CMK (cell line): Measurements from ENCODE around the gene BZW2.
"Not testable (repeated sequence)": the region's sequence is repeated elsewhere in the genome, so short reads cannot be mapped to it uniquely, and the experiment has no call there.

Experiments
- DNase-seq: peaks from one replicate; pipeline ENCODE4 v3.0.0-alpha.2; 2010; ENCODE audit warnings: low read depth

BZW2 gene

DNA sequence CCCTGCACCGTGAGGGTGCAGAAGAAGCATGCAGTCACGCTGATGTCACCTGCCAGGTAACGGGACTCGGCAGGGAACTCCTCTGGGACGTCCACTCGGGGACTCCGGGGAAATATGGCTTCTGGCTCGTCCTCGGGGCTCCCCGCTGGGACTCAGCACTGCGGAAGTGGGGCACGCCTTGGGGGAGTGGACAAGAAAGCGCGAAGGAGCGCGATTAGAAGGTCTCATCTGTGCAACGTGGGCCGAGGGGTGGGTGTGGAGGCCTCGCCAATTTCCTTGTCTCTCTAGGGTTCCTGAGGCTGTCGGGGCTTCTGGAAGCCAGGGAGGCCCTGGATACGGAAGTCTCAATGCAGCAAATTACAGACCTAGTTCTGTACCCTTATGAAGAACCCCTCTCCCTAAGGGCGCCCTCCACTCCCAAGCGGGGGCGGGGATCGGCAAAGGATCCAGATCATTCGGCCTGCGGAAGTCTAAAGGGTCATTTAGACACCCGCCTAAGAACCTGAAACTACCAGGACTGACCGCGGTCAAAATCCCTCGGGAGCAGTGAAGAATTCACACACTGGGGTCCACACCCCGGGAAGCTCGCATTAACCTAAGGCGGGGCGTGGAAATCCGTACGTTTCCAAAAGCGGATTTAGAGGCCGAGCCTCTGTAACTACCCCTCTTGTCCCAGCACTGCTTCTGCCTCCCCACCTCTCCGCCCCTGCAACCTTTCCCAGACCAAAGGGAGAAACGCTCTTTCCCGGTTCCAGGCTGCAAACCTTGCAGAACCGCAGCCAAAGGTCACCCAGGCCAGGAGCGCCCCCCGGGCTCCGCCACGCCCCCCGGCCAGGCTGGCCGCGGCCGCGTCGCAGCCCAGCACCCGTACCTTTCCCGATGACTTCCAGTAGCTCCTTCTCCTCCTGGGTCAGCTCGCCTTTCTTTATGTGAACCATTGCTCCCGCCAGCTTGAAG, 1.1 kb upstream of the BZW2 start:
- no peak for DNase-seq

DNA sequence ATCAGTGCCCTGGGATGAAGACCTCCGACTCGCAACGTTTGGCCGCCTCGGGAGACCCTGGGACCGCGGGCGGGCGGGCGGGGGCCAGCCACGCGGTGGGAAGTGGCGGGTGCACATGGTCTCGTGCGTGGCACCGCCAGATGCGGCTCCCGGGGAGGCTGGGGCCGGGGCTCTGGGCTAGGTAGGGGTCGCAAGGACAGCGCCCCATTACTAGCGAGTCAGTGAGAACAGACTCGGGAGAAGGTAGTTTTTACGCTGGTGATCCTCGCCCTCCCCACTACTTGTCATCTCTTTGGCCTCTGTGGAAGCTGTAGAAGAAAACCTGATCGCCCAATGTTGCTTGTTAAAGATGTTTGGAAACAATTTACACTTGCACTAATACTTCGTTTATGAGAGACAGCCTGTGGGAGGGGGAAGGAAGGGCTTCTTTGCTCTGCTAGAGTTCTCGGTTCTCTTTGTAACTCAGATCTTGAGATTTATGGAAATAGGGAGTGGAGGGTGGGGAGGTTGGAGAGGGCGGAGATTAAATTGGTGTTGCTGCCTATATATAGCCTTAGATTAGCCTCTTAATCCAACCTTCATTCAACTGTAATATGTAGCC, 591 bp downstream of the BZW2 start:
- no peak for DNase-seq

DNA sequence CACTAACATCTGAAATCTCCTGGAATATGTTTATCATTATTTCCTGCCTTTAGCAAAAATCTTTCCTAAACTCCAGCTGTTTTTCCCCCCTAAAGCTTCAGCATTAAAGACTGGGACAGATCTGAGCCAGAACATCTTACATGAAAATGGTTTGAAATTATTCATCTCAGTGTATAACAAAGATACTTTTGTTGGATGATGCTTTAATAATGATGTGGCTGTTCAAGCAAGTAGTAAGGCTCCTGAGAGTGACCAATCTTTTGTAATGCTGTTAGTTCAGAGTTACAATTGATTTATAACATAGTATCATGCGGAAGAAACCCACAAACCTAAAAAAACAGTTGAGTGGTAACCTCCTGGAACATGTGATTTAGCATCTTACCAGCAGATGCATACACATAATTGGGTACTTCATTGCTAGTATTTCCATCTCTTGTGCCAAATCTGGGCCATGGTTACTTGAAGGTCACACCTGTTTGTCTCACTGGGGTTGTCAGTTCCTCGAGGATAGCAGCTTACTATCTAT, 1.5 kb downstream of the BZW2 start:
- no peak for DNase-seq

DNA sequence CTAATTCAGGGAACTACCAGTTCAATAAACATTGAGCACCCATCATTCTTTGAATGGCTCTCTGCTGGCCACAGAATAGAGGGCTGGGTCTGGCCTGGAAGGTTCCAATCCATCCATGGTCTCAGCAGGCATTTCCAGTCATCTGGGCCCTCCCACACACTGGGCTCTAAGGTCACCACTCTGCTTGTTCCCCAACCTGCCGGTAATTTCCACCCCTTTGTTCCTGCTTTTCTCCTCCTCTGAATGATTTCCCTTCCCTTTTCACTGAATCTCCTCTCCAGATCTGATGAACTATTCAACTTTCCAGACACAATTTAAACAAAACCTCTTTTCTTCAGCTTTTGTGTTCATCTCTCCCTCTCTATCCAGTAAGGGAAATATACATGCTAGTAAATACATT, 2.6 kb downstream of the BZW2 start:
- DNase-seq: no peak

DNA sequence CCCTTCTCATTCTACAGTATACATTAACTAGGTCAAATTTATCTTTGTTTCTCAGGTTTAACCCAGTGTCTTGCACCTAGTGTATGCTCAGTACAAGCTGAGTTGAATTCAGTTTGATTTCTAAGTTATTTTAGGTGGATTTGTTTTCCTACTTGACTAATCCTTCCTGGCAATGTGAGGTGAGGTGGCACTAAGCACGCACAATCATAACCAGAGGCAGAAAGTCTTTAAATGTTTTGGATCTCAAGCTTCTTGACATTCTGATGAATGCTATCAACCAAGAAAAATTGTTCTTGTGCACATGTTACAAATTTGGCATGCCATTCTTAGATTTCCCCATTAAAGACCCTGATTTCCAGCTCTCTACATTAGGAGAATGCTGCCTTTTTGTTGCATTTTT, 3.2 kb downstream of the BZW2 start:
- DNase-seq: no peak

DNA sequence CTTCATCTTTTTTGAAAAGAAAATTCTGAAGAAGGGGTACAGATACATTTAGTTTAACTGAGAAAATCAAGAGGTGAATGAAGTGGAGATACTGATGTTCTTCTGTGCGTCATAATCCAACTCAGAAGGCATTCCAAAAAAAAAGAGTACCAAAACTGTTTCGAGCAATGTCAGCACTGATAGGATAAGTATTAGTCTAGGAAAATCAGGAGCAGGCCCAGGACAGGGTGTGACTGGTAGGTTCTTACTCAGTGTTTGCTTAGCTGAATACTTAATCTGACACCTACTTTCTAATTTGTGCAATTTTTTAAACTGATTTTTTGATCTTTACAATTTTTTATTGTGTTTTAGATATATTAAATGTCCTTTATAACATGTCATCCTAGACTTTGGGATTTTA, 4.3 kb downstream of the BZW2 start:
- DNase-seq: no peak

DNA sequence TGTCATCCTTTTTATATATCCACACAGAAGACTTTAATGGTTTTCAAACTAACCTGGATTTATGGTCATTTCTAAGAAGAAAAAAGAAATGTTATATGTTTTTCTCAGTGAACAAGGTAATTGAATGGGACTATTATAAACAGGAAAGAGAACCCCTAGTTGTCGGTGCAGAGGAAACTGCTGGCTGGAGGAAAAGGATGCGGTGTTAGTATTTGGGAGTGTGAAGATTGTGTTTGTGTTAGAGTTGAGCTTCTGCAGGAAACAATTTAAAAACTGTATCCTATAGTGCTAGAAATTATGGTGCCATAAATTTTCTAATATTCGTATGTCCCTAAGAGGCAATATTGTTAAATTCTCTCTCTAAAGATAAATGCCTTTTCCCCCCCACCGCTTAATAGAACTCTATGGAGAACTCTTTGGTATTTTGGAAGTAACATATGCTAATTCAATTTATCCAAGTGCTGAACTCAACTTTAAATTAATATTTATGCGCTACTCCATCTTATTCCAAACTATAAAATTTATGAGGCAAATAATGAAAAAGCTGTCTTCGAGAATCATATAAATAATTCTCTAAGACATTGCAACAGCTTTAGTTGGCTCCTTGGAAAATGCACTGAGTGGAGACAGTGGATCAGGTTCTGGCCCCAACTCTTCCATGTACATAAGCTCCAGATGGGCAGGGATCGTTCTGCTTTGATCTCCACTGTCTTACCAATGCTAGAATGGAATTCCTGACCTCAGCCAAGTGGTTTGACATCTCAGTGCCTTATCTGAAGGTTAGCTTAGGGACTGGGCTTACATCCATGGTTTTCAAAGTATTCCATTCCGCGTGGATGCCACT, 5.6 kb downstream of the BZW2 start:
- no peak for DNase-seq

DNA sequence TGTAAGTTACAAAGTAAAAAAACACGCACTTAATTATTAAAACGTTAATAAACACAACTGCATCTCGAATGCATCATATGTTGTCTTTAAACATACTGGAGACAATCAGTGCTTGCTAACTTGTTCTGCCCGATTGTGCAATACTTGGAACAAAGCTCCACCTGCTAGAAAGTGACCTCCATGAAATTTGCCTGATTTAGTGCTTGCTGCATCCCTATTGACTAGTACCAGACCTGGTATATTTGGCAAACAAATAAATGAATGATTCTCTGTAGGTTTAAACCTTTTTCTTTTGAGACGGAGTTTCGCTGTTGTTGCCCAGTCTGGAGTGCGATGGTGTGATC, 6.2 kb downstream of the BZW2 start:
- no peak for DNase-seq

DNA sequence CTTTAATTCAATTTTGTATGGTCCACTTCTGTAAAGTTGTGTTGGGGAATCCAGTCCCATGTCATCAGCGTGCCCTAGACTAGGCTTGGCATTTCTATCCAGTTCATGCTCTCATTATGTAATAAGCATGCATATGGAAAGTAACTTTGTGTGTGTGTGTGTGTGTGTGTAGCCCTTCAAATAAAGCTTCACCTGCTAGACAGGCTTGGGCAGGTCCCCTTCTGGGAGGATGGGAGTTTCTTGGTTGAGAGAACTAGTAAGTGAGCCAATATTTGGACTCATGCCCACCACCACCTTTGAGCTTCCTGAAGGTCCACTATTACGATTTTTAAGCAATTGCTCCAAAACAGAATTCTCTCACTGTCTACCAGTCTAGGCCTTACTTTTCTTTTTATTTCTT, 6.9 kb downstream of the BZW2 start:
- DNase-seq: no peak

DNA sequence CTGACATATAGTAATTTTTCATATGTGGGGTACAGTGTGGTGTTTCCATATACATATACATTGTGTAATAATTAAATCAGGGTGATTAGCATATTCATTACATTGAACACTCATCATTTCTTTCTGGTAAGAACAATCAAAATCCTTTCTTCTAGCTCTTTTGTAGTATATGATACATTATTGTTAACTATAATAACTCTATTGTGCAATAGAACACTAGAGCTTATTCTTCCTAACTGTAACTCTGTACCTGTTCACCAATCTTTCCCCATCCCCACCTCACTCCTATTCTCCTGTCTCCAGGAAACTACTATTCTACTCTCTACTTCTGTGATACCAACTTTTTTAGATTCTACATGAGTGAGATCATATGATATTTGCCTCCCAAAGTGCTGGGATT, 9.4 kb downstream of the BZW2 start:
- no peak for DNase-seq

DNA sequence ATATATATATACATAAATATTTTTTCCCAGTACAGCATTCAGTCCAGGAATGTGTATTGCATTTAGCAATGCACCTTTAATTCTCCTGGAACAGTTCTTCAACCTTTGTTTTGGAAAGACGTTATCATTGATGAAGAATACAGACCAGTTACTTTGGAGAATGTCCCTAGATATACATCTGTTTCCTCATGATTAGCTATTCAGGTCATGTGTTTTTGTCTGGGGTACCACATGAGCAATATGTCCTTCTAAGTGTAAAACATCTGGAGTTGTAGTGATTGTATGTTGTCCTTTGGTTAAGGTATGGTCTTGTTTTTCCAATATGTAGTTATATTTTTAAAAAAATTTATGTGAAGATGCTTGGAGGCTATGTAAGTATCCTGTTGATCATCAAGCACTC, 10.2 kb downstream of the BZW2 start:
- DNase-seq: no peak

DNA sequence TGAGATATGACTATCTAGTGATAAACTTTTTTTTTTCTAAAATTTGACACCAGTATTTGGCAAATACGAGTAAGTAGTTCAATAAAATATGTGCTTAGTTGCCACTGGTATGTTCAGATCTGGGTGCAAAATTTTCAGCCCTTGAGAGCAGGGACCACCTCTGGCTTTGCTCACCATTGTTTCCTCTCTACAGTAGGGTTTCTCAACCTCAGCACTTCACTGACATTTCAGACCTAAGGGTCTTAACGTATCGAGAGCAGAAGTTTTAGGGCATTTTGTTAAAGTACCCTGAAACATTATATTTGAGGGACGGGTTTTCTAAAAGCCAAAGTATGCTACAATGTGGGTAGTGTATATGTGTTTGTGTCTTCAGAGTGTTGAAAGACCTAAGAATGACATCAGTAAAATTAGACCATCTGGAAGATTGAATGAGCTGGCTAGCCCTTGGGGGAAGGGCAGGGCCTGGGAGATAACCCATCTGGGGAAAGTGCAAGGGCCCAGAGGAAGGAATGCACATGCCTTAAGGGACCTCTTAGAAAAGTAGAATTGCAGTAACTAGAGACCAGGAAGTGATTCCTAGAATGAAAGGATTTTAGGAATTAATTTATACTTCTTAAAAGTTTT, 11.8 kb downstream of the BZW2 start:
- DNase-seq: no peak

DNA sequence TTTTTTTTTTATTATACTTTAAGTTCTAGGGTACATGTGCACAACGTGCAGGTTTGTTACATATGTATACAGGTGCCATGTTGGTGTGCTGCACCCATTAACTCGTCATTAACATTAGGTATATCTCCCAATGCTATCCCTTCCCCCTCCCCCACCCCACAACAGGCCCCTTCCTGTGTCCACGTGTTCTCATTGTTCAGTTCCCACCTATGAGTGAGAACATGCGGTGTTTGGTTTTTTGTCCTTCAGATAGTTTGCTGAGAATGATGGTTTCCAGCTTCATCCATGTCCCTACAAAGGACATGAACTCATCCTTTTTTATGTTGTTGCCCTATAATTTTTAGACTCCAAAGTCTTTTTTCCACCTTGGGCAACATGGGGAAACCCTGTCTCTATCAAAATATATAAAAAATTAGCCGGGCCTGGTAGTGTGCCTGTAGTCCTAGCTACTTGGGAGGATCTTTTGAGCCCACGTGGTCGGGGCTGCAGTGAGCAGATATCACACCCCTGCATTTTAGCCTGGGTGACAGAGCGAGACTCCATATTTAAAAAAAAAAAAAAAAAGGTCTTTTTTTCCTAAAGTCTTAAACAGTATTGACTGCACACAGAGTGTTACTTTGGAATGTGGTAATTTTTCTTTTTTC, 14.0 kb downstream of the BZW2 start:
- not testable (repeated sequence) for DNase-seq

DNA sequence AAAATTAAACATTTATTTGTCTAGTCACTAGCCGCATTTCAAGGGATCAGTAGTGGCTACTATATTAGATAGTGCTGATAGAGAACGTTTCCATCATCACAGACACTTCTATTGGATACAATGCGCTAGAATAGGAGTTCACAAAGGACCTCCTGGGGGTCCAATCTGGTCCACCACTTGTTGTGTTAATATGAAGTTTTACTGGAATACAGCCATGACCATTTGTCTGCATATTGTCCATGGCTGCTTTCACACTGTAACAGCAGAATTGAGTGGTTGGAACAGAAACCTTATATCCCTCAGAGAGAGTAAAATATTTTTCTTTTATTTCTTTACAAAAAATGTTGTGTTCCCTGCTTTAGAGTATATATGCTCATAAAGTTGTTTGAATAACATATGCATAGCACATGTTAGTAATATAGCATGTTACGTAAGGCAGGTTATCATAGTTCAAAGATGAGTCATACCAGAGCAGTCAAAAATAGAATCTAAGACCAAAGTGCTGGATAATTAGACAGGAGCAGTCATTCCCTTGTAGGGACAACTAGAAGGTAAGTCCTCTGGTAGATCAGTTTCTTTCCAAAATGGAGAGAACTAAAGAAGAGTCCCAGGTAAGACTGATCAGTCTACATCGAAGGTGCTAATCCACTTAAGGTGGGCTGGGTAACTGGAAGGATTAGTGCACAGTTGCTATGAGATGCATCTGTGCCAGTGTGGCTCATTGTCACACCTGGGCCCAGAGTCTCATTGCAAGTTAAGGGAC, 14.9 kb downstream of the BZW2 start:
- DNase-seq: no peak

DNA sequence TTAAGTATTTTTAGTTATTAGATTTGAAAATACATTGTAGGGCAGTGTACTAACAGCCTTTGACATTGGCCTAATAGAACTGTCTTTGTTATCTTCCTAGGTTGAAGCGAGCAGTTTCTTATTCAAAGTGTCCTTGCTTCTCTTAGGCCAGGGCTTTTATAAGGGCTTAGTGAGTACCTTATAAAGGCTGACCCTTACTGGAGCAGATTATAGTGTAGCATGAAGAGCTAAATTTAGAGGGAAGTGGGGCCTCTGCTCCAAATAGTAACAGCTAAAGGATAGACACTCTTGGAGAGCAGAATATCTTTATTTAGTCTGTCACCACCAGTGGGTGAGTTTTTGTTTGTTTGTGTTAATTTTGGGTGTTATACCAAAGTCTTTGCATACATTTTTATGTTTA, 15.9 kb downstream of the BZW2 start:
- no peak for DNase-seq

DNA sequence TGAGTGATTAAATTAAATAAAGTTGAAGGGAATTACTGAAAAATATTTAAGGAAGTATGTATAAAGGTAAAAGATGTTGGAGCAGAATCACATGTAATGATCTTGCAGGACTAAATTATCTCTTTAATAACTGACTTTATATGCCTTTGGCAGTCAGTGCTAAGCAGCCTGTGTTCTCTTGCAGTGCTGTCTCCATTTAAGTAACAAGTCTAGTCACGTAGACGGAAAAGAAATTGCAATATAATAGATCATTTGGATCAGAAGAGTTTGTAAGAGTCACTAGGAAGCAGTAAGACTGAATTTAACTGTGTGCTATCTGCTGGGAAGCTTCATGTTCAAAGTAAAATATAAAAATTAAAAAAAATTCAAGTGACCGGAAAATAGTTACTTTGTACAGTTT, 21.4 kb downstream of the BZW2 start:
- no peak for DNase-seq

DNA sequence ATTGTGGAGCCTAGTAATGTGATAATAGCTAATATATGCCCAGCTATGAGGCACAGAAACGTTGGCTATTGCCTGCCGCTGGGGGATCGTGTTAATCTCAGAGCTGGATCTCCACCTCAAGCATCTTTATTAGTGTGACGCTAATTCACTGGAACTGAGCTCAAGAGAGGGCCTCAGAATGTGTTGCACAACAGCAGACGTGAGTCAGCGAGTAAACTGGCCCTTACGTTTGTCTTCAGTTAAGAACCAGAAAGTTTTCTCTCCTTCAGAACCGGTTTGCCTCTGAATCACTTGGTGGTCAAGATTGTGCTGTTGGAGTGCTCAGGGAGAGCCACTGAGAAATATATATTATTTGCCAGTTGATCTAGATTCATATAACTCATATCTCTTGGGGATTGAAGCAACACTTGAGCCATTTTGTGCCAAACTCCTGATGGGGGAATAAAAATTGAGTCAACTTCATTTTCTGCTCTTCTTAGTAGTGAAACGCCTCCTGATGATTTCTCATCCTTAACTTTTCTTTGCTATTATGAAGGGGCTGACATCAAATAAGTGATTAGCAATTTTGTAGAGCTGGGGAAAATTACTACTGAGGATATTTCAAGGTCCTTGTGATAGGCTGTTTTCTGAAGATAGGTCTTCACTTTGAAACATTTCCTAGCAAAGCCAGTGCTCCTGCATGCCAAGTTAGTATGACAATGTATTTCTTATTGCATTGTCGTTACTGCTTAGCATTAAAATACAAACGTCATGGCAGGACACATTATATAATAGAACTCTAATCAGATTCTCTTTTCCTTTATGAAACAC, 22.3 kb downstream of the BZW2 start:
- no peak for DNase-seq

DNA sequence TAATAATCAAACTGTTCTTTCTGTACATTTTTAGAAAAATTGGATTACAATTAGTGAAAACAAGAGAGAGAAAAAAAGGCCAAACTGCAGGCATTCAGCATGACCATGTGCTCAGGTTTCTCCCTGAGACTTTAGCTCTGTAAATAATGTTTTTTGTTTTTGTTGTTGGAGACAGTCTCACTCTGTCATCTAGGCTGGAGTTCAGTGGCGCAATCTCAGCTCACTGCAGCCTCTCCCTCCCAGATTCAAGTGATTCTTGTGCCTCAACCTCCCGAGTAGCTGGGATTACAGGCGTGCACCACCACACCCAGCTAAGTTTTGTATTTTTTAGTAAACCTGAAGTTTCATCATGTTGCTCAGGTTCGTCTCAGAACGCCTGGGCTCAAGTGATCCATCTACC, 23.0 kb downstream of the BZW2 start:
- DNase-seq: no peak

DNA sequence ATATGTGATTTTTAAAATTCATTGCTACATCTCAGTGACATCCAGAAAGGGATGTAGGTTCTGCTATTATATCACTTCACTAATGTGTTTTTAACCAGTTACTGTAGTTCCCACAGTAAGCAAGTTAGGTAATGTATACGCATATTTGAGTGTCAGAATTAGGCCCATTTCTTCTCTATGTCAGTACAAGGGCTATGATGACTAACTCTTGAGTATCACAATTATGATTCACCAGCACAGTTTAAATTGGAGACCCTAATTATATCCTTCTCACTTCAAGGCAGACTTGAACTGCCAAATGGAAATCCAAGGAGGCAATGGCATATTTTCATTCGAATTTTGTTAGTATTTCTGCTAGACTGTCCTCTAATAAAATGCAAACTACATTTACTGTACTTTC, 23.6 kb downstream of the BZW2 start:
- no peak for DNase-seq

DNA sequence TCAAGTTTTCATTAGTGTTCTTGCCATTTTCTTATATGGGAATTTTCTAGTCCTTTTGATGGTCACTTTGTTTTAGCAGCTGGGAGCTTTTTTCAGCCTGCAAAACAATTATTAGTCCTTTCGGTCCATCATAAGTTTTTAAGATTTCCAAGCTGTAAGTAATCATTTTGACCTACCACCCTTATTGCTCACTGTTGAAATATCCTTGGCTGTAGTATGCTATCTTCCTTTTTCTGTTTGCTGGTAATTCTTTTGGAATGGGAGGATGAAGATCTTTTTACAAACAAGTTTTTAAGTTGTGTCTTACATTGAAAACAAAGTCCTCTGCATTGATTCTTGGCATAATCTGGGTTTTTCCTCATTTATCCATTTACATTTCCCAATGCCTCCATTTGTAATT, 24.0 kb downstream of the BZW2 start:
- DNase-seq: no peak
